ELR (cell line): ENCODE data around the gene TRANK1.
"Not testable (repeated sequence)": the region's sequence is repeated elsewhere in the genome, so short reads cannot be mapped to it uniquely, and the experiment has no call there.

ENCODE experiments used
- DNase-seq: peaks from one replicate; pipeline ENCODE4 v3.0.0-alpha.2; 2015; ENCODE audit warnings: low read depth

TRANK1 gene

DNA sequence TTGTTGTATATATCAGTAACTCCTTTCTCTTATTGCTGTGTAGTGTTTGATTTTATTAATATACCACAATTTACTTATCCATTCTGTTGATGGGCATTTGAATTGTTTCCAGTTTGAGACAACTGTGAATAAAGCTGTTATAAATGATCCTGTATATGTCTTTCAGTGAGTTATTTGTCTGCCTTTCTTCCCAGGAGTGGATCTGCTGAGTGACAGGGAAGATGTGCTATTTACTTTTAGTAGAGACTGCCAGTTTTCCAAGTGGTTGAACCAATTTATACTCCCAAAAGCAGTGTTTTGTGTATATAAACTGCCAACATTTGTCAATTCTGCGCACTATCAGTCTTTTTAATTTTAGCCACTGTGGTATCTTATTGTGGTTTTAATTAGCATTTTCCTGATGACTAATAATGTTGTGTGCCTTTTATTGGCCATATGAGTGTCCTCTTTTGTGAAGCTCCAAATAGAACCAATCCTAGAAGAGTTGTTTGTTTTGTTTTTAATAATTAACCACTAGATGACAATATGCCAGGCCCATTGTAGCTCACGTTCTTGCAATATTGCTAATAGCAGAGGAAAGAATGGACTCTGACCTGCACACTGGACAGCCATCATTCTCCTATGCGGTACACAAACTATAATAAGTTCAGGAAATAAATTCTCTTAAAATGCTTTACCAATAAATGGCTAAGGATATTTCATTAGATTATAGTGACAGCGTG lies 25.3 kb downstream of the TRANK1 start:
- DNase-seq = no peak

DNA sequence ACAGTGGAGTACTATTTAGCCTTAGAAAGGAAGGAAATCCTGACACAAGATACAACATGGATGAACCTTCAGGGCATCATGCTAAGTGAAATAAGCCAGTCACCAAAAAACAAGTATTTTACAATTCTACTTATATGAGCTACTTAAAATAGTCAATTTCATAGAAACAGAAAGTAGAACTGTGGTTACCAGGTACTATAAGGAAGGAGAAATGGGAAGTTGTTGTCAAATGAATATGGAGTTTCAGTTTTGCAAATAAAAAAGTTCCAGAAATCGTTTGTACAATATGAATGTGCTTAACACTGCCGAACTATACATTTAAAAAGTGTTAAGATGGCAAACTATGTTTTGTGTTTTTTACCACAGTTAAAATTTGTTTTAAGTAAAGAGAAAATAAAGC lies 26.8 kb downstream of the TRANK1 start:
- no peak for DNase-seq

DNA sequence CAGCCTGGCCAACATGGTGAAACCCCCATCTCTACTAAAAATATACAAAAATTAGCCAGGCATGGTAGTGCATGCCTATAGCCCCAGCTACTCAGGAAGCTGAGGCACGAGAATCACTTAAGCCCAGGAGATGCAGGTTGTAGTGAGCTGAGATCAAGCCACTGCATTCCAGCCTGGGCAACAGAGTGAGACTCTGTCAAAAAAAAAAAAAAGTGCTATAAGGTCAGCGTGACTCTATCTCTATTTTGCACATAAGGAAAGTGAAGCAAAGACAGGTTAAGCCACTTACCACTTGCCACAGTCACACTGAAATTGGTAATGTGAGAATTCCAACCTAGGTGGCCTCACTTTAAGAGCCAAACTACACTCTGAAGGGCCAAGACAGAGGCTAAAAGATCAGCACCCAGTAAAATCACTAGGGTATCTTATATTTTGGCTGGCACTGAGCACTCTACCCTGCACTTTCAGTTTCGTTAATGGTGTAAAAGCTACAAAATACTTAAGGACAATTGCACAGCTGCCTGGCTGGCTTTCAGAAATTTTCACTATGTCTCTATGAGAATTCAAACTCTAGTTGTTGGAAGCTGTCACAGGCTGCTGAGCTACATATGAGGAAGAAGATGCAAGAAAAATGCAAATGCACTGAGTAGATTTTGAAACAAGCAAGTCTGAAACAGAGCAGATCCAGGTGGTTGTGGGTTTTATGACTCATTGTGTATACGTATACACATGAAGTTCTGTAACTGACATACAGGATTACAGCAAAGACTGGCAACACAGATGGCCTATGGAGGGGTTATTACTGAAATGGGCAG lies 32.7 kb downstream of the TRANK1 start:
- peak; percentile 68 for DNase-seq

DNA sequence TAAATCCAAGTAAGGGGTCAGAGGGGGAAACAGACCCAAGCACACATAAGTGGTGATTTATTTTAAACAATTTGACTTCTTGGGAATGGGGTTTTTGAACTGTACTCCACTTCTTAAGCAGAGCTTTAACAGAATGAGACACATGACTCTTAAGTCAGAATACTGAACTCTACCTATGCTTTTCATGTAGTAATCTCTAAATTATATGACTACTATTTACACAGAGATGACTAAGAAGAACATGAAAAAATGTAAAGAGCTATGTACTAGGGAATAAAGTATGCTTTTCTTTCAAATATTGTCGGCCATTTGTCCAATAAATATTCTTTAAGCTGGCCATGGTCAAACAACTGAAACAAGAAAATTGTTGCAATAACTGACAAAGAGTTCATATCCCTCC lies 35.2 kb downstream of the TRANK1 start:
- no peak for DNase-seq

DNA sequence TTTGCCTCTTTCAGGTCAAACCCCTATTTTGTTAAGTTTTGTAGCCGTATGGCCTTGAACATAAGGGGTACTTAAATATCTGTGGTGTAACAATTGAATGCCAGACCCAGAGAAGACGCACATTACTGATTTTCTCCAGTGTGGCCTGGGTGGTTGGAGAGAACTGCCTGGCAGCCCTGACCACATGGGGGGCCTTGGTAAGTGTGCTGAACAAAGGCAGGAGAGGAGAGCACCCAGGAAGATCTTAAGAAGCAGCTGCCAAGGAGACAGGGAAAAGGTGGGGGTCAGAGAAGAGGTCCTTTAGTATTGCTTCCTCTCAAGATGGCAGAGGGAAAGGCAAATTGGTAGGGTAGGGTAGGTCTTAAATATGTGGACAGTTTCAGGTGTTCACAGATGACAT lies 35.7 kb downstream of the TRANK1 start:
- DNase-seq = no peak

DNA sequence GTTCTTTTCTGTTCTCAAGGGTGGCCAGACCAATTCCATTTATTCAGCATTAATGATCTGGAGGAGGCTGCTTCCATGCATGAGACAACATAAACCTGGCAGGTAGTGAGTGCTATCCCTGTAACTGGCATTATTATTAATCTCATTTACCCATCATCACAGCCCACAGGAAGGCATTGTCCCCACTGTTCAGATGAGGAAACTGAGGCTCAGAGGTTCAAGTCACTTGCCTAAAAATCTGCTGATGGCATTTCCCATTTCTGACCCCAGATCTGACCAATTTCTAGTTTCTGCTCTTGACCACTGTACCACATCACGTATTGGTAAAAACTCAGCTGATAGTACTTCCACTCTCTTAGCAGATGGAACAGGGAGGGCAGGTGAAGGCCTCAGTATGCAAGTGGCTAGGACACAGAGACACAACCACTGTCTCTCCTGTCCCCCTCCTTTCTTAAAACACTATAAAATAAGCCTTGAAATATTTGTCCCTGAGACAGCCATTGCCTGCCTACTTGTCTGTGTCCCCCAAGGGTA lies 36.1 kb downstream of the TRANK1 start:
- DNase-seq = no peak

DNA sequence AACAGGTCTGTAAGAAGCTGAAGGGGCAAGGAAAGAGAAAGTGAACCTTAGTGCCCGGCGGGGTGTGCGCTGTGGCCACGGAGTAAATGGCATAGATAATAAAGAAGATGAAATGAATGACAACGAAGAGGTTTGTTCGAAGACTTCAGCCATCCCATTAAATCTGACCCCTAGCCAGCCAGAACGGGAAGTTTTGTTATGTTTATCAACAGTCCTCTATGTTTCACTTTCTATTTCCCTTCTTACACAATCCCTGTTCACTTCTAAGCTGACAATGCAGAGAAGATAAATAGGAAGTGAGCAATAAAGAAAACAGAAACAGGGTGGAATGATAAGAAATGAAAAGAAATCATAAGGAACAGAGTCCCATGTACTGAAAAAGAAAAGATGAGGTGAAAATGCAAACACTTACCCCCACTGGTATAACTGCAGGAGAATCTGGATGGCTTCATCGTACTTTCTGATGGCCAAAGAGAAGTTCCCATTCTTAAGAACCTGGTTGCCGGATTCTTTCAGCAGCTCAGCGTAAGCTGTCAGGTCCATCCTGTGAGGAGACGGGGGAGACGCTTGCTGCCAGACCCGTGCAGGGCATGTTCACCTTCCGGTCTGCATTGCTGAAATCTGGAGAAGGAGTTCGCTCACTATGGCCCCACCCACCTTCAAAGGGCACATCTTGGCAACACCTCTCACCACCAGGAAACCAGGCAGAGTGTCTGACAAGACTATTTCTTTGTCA lies 36.8 kb downstream of the TRANK1 start:
- peak; percentile 65 for DNase-seq

DNA sequence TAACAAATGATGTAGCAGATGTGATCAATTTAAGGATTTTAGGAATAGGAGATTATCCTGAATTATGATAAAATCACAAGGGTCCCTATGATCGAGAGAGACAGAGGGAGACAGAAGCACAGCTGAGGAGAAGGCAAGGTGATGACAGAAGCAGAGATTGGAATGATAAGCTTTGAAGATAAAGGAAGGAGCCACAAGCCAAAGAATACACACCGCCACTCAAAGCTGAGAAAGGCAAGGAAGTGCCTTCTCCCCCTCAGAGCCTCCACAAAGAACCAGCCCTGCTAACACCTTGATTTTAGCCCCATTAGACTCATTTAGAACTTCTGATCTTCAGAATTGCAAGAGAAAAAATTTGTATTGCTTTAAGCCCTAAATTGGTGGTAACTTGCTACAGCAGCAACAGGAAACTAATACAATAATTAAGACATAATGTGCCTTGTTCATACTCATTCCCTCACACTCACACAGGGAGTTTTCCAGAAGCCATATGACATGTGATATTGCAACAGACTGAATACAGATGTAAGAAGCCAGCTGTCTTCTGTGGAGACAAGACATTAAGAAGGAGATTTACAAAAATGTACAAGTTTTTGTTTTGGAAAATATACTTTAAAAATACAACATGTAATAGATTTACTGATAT lies 38.2 kb downstream of the TRANK1 start:
- DNase-seq = no peak

DNA sequence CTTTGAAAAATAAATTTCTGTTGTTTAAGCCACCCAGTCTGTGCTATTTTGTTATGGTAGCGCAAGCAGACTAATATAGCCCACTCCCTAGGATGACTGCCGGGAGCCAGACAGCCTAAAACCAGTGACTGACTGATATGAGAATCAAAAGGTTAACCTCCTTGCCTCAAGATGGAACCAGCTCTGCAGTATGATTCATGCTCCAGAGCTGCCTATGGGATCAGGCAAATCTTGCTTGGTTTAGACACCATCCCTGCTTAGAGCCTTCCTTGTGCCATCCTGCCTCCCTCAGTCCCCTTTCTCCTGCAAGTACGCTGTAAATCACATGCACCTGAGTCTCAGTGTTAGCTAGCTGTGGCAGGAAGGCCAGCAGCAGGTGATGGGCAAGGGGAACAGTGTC lies 39.3 kb downstream of the TRANK1 start:
- DNase-seq = no peak

DNA sequence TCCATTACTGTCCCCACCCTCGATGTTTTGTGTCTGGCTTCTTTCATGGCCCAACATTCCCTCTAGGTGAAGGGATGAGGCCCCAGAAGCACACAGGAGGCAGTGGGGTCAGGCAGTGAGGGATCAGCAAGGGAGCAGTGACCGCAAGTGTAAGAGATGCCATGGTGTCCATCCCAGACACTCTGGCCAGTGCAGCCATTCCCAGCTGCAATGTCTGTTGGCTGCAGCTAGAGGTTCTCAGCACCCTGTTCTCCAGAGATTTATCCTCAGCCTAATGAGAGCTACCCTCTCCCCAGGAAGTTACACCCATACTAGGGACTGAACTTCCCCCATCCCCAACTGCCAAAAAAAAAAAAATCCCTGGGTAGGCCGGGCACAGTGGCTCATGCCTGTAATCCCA lies 40.2 kb downstream of the TRANK1 start:
- DNase-seq = peak; percentile 33

DNA sequence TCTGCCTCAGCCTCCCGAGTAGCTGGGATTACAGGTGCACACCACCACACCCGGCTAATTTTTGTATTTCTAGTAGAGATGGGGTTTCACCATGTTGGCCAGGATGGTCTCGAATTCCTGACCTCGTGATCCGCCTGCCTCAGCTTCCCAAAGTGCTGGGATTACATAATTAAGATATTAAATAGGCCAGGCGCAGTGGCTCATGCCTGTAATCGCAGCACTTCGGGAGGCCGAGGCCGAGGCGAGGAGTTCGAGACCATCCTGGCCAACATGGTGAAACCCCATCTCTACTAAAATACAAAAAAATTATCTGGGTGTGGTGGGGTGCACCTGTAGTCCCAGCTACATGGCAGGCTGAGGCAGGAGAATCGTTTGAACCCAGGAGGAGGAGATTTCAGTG lies 40.8 kb downstream of the TRANK1 start:
- DNase-seq = not testable (repeated sequence)

DNA sequence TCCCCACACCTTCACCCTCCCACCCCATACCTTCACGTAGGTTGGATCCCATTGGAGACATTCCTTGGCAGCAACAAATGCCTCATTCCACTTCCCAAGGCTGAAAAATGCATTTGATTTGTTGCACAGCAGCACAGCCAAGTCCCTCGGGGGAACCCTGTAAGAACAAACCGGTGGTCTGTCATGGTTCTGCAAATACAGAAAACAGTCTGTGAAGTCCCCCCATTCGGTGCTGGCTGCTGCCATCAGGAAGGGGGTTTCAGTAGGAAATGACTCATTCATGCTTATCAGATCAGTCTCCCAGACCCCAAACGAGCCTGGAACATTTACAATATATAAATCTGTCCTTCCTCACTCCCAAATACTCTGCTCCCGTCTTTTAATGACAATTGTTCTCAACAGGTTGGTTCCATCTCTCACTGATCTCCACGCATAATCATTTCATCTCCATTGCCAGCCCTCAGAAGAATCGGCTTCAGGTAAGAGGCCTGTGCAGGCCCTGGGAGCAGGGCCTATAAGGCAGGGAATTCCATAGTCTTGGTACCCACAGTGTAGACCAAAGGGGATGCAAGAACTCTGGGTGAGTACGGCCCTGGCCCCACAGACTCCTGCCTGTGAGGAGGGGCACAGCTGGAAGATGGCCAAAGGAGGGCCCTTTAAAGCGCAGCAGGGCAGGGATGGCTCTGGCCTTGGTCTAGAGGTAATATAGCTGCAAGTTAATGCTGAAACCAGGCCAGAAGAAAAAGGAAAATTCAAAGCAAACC lies 41.6 kb downstream of the TRANK1 start:
- no peak for DNase-seq

DNA sequence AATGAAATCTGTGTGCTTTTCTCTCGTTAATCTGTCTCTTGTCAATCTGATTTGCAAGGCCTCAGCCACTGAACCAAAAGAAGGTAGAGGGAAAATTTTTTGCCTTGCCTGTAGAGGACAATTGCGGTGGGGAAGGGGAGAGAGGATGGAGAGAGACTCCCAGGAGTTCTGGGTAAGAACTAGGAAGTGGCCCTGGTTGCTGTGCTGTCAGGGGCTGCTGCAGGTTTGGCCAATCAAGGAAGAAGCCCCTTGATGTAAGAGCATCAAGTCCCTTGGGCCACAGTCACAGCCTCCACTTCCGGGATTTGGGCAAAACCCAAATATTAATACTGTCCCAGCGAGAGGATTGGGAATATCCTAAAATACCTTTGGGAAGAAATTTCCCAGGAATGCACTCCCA lies 43.3 kb downstream of the TRANK1 start:
- no peak for DNase-seq

DNA sequence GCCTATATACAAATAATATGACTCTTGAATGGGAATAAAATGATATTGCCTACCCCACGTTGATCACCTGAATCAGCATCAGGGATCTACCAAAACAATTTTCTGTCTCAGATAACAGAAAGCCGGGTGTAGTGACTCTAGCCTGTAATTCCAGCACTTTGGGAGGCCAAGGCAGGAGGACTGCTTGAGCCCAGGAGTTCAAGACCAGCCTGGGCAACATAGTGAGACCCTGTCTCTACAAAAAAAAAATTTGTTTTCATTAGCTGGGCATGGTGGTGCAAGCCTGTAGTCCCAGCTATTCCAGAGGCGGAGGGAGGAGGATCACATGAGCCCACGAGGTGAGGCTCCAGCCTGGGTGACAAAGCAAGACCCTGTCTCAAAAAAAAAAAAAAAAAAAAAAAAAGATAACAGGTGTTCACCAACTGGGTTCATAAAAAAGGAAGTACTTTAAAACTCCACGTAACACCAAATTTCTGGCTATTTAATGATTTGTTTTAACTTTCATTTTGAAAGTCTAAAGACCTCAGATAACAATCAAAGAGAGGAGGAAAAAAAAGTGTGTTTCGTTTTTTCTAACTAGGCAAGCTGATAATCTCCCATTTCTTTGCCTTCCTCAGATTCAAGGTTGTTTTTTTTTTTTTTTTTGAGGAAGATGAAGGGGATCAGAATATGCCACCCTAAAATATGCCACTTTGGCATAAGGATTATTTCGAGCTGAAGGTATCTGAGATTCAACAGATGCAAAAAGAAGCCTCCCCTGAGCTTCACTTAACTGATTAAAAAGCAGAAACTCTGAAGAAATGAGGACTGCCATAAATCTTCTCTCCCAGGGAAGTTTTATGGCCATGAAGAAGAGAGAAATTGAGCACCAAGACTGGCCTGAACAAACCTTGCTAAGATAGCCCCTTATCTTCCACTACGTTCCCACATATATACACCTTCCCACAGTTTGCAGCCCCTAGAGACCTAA lies 44.1 kb downstream of the TRANK1 start:
- DNase-seq = no peak

DNA sequence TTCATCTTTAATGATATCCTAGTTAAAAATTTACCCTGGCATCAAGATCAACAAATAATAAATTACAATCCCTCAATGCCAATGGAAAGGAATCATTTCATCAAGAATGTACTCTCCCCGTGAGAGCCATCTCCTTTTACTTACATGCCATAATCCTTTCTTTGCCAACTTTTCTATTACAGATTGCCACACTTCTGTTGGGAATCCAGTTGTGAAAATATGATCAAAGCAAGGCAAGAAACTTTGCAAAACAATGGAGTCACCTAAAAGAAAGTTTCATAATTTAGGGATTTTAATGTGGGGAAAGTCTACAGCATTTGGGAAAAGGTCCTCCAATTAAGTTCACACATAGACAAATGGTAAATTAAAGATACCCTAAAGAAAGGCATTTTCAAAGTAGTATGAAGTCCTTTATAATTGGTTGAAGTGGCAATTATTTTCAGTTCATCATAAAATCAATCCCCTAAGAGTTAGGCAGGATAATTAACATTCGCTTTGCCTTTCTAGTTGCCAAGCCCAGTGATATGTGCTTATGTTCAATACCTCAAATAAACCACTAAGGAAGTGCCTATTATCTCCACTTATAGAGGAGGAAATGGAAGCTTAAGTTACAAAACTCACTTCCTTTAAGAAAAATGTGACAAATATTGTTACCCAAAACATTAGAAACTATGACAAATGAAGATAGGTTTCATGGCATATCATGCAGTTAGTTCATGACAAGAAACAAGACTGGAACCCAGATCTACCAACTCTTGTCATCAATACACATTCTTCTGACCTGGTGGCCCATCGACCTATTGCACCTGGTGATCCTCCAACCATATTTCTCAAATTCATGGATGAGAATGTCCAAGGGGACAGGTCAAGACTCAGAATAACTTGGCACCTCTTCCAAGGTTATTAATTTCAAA lies 49.1 kb downstream of the TRANK1 start:
- no peak for DNase-seq

DNA sequence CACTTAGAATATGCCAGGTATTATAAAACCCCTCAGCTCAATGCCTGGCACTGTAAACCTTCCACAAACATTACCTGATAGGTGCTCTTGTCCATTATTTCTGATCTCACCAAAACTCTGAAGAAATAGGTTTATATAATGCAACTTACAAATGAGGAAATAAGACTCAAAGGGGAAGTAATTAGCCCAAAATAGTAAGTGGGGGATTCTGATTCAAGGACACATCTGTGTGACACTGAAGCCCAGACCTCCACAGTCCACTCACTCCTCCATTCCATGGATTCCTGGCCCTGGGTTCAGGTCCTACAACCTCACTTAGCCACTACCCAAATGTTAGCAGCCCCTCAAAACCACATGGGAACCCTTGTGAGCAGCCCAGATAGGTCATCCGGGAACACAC lies 49.9 kb downstream of the TRANK1 start:
- DNase-seq = no peak

DNA sequence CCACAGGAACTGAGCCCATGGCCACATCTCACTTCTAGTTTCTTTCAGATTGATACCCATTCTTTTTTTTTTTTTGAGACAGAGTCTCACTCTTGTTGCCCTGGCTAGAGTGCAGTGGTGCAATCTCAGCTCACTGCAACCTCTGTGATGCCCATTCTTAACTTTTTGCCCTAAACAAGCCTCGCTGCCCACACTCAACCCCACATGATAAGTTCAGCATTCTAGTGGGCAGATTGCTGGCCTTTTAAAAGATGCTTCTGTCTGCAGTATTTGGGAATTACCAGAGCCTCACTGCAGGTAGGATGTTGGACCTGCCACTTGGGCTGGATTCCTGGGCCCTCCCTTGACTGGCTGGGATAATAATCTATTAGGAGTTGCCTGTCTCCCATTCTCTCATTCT lies 51.0 kb downstream of the TRANK1 start:
- DNase-seq = no peak

DNA sequence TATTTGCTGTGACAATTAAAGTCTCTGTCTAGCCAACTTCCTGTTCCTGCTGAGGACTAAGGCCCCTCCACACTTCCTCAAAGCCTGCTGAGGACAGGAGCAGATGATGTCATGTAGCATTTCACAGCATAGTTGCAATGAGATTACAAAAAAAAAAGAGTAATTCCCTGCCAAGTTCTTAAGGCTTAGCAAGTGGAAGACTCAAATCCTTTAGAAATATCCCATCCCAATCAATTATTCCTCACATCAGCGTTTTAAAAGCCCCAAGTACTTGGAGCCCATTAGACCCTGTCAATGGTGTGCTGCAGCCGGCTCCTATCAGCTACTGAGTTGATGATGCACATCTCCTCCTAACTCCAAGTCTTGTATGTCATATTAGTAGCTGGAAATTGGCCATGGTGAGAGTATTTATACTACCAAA lies 51.7 kb downstream of the TRANK1 start:
- peak; percentile 16 for DNase-seq
